GM23338 (cell line): ENCODE data around the gene NOC2L. TPM values are rescaled to one million over a fixed set of nuclear protein-coding genes. Genes with fewer than 3 reads are reported as not detected.

Source experiments
- CREB1 ChIP-seq: fragments of 250-450 bp; sonication (Bioruptor Pico); IDR thresholded peaks from 2 replicates; pipeline ENCODE4 v1.5.0; 2020; ENCODE audit warnings: low read depth, mild to moderate bottlenecking, moderate library complexity
- EZH2 ChIP-seq: fragments of 200-600 bp; sonication (generic); IDR thresholded peaks from one replicate; pipeline ENCODE4 v1.8.0; 2017; ENCODE audit warnings: antibody characterized with exemption, mild to moderate bottlenecking, low read depth; ENCODE audit not compliant: unreplicated experiment
- EZH2phosphoT487 ChIP-seq: fragments of 200-600 bp; sonication (generic); IDR thresholded peaks from one replicate; pipeline ENCODE4 v1.8.1; 2018; ENCODE audit warnings: antibody characterized with exemption; ENCODE audit not compliant: unreplicated experiment
- NANOG ChIP-seq: IDR thresholded peaks from 2 replicates; pipeline ENCODE4 v1.6.1; 2016; ENCODE audit warnings: antibody characterized with exemption, borderline replicate concordance
- POLR2AphosphoS5 ChIP-seq: IDR thresholded peaks from 2 replicates; pipeline ENCODE4 v1.6.1; 2016; ENCODE audit warnings: antibody characterized with exemption, low read depth
- ZNF114 ChIP-seq: fragments of 250-450 bp; sonication (Bioruptor Pico); IDR thresholded peaks from 2 replicates; pipeline ENCODE4 v1.5.0; 2020; ENCODE audit warnings: mild to moderate bottlenecking, moderate library complexity
- ZNF331 ChIP-seq: fragments of 250-450 bp; sonication (Bioruptor Pico); IDR thresholded peaks from 2 replicates; pipeline ENCODE4 v1.5.0; 2020; ENCODE audit warnings: low read depth, mild to moderate bottlenecking, moderate library complexity
- polyA plus RNA-seq: library from polyadenylated mRNA; unstranded; fragments of >200 nt; fragmentation: Nextera tagmentation; extraction: Ambion mirVana; gene quantifications from 2 replicates; pipeline ENCODE4 v1.2.1, GENCODE V29; 2016
- total RNA-seq: library from RNA; depleted of rRNA; stranded (reverse); fragments of >200 nt; shearing (Covaris generic); gene quantifications from 2 replicates; pipeline ENCODE4 v1.2.3, GENCODE V29; 2014
- TF ChIP-seq, protein P1 (sequence below): fragments of 250-450 bp; sonication (Bioruptor Pico); IDR thresholded peaks from 2 replicates; pipeline ENCODE4 v1.5.0; 2020; ENCODE audit warnings: mild to moderate bottlenecking, moderate library complexity
- TF ChIP-seq, protein P2 (sequence below): IDR thresholded peaks from one replicate; pipeline ENCODE4 v1.6.1; 2018; ENCODE audit warnings: antibody characterized with exemption; ENCODE audit not compliant: unreplicated experiment
- TF ChIP-seq, protein P3 (sequence below): IDR thresholded peaks from 2 replicates; pipeline ENCODE4 v1.6.1; 2016; ENCODE audit warnings: antibody characterized with exemption

Gene NOC2L
- total and polyA plus RNA-seq, 2 experiments from 2014 or later = 79.3 to 125 TPM

DNA sequence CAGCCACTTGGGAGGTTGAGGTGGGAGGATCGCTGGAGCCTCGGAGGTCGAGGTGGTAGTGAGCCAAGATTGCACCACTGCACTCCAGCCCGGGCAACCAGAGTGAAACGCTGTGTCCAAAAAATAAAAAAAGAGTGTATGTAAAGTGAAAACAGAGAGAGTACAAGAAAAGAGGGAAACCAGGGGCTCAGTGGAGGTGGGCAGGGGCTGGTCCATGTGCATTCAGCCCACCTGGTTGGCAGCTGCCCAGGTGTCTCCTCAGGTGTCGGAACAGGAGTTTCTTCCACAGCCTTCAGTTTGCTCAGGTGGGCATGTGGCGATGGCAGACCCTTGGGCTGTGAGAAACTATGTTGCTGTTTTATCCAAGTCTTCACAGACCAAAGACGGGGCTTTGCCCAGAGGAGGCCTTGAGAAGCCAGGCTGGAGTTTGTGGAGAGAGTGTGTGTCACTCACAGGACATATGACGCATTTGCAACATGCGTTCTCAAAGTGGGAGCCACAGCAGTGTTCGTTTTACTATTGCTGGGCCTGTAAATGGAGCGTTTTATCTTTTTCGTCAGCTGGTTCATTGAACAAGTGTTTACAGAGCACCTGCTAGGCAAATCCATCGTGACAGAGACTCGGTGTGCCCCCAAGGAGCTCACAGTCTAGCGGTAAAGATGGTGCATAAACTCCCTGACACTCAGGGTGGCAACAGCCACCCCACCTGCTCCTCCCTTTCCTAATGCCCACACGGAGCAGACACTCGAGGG lies 57.8 kb downstream of the NOC2L start (continued):
- TF ChIP-seq, protein P1, sequence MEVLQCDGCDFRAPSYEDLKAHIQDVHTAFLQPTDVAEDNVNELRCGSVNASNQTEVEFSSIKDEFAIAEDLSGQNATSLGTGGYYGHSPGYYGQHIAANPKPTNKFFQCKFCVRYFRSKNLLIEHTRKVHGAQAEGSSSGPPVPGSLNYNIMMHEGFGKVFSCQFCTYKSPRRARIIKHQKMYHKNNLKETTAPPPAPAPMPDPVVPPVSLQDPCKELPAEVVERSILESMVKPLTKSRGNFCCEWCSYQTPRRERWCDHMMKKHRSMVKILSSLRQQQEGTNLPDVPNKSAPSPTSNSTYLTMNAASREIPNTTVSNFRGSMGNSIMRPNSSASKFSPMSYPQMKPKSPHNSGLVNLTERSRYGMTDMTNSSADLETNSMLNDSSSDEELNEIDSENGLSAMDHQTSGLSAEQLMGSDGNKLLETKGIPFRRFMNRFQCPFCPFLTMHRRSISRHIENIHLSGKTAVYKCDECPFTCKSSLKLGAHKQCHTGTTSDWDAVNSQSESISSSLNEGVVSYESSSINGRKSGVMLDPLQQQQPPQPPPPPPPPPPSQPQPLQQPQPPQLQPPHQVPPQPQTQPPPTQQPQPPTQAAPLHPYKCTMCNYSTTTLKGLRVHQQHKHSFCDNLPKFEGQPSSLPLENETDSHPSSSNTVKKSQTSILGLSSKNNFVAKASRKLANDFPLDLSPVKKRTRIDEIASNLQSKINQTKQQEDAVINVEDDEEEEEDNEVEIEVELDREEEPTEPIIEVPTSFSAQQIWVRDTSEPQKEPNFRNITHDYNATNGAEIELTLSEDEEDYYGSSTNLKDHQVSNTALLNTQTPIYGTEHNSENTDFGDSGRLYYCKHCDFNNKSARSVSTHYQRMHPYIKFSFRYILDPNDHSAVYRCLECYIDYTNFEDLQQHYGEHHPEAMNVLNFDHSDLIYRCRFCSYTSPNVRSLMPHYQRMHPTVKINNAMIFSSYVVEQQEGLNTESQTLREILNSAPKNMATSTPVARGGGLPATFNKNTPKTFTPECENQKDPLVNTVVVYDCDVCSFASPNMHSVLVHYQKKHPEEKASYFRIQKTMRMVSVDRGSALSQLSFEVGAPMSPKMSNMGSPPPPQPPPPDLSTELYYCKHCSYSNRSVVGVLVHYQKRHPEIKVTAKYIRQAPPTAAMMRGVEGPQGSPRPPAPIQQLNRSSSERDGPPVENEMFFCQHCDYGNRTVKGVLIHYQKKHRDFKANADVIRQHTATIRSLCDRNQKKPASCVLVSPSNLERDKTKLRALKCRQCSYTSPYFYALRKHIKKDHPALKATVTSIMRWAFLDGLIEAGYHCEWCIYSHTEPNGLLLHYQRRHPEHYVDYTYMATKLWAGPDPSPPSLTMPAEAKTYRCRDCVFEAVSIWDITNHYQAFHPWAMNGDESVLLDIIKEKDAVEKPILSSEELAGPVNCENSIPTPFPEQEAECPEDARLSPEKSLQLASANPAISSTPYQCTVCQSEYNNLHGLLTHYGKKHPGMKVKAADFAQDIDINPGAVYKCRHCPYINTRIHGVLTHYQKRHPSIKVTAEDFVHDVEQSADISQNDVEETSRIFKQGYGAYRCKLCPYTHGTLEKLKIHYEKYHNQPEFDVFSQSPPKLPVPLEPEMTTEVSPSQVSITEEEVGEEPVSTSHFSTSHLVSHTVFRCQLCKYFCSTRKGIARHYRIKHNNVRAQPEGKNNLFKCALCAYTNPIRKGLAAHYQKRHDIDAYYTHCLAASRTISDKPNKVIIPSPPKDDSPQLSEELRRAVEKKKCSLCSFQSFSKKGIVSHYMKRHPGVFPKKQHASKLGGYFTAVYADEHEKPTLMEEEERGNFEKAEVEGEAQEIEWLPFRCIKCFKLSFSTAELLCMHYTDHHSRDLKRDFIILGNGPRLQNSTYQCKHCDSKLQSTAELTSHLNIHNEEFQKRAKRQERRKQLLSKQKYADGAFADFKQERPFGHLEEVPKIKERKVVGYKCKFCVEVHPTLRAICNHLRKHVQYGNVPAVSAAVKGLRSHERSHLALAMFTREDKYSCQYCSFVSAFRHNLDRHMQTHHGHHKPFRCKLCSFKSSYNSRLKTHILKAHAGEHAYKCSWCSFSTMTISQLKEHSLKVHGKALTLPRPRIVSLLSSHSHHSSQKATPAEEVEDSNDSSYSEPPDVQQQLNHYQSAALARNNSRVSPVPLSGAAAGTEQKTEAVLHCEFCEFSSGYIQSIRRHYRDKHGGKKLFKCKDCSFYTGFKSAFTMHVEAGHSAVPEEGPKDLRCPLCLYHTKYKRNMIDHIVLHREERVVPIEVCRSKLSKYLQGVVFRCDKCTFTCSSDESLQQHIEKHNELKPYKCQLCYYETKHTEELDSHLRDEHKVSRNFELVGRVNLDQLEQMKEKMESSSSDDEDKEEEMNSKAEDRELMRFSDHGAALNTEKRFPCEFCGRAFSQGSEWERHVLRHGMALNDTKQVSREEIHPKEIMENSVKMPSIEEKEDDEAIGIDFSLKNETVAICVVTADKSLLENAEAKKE = no peak
- TF ChIP-seq EZH2 (no peak), POLR2AphosphoS5 (no peak), ZNF331 (CRISPR knock-in tag) (no peak), EZH2phosphoT487 (no peak), ZNF114 (CRISPR knock-in tag) (no peak), NANOG (no peak), CREB1 (CRISPR knock-in tag) (no peak)
- TF ChIP-seq, protein P2, sequence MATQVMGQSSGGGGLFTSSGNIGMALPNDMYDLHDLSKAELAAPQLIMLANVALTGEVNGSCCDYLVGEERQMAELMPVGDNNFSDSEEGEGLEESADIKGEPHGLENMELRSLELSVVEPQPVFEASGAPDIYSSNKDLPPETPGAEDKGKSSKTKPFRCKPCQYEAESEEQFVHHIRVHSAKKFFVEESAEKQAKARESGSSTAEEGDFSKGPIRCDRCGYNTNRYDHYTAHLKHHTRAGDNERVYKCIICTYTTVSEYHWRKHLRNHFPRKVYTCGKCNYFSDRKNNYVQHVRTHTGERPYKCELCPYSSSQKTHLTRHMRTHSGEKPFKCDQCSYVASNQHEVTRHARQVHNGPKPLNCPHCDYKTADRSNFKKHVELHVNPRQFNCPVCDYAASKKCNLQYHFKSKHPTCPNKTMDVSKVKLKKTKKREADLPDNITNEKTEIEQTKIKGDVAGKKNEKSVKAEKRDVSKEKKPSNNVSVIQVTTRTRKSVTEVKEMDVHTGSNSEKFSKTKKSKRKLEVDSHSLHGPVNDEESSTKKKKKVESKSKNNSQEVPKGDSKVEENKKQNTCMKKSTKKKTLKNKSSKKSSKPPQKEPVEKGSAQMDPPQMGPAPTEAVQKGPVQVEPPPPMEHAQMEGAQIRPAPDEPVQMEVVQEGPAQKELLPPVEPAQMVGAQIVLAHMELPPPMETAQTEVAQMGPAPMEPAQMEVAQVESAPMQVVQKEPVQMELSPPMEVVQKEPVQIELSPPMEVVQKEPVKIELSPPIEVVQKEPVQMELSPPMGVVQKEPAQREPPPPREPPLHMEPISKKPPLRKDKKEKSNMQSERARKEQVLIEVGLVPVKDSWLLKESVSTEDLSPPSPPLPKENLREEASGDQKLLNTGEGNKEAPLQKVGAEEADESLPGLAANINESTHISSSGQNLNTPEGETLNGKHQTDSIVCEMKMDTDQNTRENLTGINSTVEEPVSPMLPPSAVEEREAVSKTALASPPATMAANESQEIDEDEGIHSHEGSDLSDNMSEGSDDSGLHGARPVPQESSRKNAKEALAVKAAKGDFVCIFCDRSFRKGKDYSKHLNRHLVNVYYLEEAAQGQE = no peak
- TF ChIP-seq, protein P3, sequence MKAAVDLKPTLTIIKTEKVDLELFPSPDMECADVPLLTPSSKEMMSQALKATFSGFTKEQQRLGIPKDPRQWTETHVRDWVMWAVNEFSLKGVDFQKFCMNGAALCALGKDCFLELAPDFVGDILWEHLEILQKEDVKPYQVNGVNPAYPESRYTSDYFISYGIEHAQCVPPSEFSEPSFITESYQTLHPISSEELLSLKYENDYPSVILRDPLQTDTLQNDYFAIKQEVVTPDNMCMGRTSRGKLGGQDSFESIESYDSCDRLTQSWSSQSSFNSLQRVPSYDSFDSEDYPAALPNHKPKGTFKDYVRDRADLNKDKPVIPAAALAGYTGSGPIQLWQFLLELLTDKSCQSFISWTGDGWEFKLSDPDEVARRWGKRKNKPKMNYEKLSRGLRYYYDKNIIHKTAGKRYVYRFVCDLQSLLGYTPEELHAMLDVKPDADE = no peak
